Upper lobe of left lung (tissue), 4 donors: ENCODE measurements around the gene RSPO1.

Experiments
- POLR2AphosphoS5 ChIP-seq, 2 donors: sonication (generic); formaldehyde crosslinking; IDR thresholded peaks; one replicate each; pipeline ENCODE4 v1.5.1; 2017; ENCODE audit warnings: antibody characterized with exemption in 2 of 2
- TF ChIP-seq, protein P1 (sequence below), 6 experiments: fragments of 450-650 bp in 4 of 6; fragments of 200-600 bp in 2 of 6; sonication (generic) in 2 of 6; IDR thresholded peaks; one replicate each; pipeline ENCODE4 v1.5.1; 2016 to 2019; ENCODE audit warnings: antibody characterized with exemption in 6 of 6

DNA sequence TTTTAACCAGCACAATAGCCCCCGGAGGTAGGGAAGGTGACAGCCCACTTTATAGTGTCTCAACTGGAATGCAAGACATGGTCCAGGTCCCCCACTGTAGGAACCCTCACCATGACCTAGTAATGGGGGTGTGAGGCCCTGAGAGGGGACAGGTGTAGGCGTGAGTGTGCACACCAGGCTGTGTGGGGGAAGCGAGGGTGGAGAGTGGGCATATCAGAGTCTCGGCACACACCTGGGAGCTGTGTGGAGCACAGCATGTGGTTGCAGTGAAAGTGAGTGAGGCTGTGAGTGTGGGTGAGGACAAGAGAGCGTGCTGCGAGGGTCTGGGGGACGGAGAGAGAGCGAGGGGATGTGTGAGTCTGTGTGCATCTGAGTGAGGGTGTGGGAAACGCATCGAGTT is 17.1 kb upstream of the RSPO1 start:
- TF ChIP-seq, protein P1, sequence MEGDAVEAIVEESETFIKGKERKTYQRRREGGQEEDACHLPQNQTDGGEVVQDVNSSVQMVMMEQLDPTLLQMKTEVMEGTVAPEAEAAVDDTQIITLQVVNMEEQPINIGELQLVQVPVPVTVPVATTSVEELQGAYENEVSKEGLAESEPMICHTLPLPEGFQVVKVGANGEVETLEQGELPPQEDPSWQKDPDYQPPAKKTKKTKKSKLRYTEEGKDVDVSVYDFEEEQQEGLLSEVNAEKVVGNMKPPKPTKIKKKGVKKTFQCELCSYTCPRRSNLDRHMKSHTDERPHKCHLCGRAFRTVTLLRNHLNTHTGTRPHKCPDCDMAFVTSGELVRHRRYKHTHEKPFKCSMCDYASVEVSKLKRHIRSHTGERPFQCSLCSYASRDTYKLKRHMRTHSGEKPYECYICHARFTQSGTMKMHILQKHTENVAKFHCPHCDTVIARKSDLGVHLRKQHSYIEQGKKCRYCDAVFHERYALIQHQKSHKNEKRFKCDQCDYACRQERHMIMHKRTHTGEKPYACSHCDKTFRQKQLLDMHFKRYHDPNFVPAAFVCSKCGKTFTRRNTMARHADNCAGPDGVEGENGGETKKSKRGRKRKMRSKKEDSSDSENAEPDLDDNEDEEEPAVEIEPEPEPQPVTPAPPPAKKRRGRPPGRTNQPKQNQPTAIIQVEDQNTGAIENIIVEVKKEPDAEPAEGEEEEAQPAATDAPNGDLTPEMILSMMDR (IDR thresholded peaks at IDR 0.05) = no peak
- TF ChIP-seq POLR2AphosphoS5 (IDR thresholded peaks at IDR 0.05) = no peak
